HG03520 (cell line): ENCODE measurements around the gene MCU.

Source experiments
- ATAC-seq: cut with Tn5 transposase; IDR thresholded peaks from one replicate; pipeline ENCODE4 v1.9.1; 2021; ENCODE audit warnings: mild to moderate bottlenecking, moderate library complexity; ENCODE audit not compliant: unreplicated experiment

Gene MCU

DNA sequence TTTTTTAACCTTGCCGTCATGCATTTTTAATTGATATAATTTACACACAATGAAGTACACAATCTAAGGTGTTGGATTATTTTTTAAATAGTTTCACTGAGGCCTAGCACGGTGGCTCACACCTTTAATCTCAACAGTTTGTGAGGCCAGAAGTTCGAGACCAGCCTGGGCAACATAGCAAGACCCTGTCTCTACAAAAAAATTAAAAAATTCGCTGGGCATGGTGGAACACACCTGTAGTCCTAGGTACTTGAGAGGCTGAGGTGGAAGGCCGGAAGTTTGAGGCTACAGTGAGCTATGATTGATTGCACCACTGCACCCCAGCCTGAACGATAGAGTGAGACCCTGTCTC lies 108.8 kb downstream of the MCU start:
- no peak for ATAC-seq

DNA sequence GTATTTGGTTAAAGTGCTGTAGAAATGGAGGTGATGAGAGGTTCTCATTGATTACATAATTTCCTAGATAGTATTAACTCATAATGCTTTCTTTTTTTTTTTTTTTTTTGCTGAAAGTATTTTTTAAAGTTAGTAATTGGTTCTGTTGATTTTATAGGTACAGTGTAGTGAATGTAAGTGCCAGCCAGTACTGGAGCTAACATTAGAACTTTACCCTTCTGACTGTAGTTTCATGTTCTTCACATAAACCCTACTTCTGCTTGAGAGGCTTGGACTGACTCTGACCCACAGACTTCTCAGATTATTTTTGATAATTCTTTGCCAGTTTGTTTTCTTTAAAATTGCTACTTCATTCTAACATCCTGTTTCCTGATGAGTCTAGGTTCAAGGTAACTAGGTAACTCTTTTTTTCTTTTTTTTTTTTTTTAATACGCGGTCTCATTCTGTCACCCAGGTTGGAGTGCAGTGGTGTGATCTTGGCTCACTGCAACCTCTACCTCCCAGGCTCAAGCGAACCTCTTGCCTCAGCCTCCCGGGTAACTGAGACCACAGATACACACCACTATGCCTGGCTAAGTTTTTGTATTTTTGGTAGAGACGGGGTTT lies 109.4 kb downstream of the MCU start:
- ATAC-seq = no peak

DNA sequence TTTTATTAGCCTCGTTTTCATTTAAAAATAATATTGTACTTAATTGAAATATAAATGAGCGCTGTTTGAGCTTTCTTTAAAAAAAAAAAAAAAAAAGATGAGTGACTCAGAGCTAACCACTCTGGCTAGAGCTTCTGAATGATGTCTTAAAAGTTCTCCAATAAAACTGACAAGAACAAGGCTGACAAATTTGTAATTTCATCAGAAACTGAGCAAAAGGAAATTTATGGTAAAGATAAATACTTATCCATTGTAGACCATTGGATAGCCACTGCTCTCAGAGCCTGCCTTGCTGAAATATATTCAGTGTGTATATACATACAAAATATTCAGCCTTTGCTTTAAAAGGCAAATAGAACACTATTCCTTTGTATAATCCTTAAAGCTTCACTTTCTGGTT lies 110.4 kb downstream of the MCU start:
- ATAC-seq = no peak

DNA sequence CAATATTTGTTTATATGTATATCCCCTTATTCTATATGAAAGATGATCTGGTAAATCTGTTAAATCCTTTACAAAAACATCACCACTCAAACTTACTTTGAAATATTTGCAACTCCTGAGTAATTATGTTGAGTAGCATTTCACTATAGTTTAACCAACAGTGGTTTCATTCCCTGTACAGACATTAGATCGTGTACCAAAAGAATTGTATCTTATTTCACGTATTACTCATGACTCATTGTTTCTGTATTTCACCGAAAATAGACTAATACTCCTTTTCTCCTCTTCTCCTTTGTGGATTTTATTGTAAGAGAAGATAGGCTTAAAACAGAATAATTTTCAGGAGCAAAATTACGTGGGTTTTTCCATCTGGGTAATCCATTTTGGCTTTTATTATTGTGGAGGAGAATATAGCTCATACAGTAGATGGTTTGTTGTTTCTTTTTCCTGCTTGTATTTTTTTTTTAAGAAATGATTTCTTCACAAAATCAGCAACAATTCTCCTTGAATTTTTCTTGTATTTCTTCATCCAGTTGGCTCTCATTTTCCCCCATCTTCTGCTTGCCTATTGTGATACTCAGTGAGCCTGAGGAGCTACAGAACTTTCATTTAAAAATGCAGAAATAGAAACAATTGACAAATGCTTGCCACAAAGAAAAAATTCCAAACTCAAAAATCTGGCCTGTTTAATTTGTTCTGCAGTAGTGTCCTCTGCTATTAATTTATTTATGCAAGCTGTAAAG lies 111.0 kb downstream of the MCU start:
- no peak for ATAC-seq

DNA sequence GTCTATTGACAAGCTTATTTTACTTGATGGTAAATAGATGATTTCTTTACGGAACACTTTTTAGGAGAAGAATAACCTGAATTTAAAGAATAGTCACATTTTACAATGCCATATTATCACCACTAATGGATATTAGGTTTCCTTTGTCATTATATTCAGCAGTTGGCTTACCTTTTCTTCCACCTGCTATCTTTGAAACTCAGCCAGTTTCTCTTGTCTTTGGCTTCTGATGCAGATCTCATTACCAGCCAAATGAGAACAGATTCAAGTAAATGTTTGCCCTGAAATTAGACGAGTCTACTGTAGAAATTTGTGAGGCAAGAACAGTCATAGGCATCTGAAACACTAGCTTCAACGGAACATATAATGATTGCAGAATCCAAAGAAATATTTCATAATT lies 116.1 kb downstream of the MCU start:
- ATAC-seq = no peak

DNA sequence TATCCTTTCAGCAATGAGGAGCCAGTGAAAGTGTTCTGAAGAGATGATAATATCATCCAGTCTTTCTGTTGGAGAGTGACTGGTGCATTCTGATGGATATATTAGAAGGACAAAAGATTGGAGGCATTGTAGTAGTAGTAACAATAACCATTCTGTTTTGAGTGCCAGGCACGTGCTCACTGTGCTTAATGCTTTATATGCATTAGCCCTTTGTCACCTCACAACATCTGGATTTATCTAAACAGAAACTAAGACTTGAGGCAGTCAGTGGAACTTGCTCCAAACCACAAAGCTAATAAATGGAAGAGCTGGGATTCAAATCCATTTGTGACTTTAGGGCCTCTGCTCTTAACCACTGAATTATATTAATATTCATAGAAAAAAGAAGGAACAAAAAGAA lies 117.1 kb downstream of the MCU start:
- ATAC-seq = no peak

DNA sequence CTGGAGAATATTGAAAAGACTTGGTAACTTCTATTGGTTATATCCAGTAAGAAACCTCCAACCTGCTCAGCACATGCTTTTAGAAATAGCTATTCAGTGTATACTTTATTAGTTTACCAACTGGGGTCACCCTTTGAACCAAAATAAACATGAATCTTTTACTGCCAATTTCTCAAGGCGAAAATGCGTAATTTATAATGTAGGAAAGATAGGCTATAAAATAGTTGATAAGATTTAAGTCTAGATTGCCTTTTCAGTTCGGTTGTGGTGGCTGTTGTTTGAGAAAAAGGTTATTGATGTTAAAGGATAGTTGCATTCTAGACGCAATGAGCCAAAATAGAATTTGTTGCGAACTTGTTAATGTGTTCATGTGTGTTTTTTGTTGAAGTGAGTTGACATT lies 119.0 kb downstream of the MCU start:
- no peak for ATAC-seq

DNA sequence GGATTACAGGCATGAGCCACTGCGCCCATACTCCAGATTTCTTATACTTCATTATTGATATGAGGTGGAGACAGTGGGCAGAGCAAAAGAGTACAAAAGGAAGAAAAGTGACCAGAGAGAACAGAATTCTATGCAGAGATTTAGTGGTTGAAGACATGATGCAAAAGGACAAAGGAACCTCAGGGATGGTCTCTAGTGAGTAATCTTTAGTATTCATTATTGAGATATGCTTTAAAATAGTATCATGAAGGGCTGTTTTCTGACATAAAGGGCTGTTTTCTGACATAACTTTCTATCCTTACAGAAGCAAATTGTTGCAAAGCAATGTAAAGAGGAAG lies 120.4 kb downstream of the MCU start:
- no peak for ATAC-seq

DNA sequence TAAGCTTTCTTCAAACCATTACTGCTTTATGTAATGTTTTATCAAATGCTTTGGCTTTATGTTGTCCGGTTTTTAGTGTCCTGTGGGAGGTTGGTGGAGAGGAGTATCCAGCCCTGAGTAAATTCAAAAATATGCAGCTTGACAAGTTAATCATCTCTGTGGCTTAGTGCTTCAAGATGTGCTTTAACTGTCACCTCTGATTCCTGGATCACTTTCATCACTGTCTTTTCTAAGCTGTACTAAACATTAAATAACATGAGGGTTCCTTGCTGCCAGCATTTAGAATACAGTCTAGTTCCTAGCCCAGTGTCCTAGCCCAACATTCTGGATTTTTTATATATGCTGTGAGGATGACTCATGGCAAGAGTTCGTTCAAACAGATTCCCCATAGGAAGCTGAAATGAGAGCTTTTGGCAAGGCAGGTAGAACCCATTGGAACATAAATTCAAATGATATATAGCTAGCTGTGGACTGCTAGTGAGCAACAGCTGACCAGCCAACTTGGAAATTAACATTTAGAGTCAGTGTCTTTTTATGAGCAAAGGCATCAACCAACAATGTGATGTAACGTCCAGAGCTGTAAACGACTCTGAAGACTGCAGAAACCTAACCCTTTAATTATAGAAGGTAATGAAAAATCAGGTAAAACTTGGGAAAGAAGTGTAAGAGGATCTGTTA lies 120.9 kb downstream of the MCU start:
- ATAC-seq = no peak

DNA sequence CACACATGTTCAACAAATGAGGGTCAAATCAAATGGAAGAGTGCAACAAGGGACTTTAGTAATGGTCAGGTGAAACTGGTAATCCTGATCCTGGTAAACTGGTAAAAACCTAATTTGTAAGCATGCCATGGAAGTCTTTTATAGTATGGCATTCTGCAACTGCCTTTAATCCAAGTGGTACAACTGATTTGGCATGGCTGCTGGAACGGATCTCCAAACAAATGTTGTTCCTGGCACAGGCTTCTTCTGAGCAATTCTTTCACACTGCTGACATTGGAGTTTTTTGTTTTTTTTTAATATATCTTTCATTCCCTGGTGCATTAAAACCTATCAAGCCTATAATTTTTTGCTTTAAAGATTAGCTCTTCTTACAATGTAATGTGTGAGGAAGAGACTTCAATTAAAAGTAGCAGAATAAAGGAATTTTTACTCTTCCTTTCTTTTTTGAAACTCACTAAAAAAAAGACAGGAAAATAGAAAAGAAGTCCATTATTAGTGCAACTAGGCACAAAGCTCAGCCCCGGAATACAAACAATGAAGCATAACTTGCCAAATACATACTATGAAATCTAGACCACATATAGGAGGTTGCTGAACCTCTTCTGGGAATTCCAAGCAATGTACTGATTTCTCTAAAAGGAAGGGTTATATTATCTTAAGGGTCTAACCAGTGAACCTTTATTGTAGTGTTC lies 122.3 kb downstream of the MCU start:
- no peak for ATAC-seq

DNA sequence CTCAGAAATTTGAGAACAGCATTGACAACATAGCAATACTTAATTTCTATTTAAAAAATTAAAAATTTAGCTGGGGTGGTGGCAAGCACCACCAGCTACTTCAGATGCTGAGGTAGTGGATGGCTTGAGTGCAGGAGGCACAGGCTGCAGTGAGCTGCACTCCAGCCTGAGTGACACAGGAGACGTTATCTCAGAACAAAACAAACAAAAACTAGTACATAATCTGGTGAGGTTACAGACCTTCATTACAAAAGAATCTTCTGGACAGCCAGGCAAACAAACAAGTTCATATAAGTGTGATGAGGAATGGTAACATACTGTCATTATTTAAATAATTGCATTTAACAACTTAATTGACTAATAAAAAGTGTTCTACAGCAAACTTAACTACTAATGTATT lies 124.6 kb downstream of the MCU start:
- ATAC-seq = no peak

DNA sequence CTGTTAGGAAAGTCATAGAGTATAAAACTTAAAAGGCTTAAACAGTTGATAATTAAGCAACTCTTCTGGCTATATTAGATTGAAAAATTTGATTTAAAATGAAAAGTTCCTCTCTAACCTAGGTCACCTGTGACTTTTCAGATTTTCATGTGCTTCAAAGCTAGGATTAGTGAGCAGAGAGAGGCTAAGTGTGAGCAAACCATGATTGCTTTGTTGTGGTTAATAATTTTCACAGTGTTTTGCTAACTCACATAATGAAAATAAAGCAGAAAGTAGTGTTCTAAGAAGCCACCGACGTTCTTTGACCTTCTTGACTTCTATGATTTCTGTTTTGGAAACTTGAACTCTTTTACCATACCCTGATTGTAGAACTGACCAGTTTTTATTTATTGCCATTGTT lies 126.1 kb downstream of the MCU start:
- no peak for ATAC-seq

DNA sequence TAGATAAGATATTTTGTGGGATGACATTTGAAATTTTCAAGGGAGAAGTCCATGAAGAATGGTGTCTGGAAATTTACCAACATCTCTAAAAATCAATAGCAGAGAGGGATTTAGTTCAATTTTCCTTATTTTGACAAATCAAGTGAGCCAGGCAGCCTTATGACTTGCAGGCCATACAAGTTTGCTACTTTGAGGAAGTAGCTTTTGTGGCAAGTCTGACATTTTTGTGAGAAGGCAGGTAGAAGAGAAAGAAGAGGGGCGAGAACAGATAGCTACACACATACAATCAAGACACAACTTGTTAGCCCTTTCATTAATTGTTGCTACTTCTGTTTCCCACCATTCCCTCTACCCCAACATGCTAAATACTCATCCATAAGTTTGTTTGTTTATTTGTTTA lies 127.1 kb downstream of the MCU start:
- no peak for ATAC-seq

DNA sequence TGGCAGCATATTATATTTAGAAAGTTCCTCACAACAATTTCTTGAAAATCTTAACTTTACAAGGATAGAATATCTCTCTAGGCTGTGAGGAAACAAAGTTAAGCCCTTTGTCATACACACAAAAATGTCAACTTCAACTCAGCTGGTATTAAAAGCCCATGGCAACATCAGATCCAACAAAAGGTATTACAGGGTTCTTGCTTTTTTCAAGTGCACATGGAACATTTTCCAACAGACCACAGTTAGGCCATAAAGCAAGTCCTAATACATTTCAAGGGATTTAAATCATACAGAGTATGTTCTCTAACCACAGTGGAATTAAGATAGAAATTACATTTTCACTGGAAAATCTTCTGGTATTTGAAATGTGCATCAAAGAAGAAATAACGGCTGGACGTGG lies 129.7 kb downstream of the MCU start:
- no peak for ATAC-seq

DNA sequence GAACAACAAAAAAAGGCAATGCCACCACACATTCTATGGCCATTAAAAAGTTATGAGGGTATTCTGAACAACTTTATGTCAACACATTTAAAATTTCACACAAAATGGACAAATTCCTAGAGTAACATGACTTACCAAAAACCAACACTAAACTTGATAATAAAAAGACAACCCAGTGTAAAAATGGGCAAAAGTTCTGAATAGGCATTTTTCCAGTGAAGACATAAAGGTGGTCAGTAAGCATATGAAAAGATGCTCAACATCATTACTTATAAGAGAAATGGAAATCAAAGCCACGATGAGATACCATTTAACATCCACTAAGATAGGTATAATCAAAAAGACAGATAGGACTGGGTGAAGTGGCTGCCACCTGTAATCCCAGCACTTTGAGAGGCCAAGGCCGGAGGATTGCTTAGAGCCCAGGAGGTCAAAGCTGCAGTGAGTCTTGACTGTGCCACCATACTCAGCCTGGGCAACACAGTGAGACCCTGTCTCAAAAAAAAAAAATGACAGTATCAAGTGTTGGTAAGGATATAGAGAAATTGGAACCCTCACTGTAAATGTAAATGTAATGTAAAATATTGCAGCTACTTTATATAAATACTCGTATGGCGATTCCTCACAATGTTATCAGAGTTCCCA lies 130.5 kb downstream of the MCU start:
- no peak for ATAC-seq

DNA sequence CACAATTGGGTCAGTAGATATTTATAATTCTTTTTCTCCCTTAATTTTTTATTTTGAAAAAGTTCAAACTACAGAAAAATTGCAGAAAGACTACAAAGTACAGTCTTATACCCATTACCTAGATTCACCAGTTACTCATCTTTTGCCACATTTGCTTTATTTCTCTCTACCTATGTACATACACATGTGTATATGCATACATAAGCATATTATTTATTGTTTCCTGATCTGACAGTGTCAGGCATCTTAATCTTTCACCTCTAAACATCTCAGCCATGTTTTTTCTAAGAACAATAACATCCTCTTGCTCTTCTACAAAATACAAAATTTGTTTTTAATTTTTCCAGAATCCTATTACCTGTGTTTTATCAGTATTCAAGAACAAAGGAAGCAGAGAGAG lies 133.2 kb downstream of the MCU start:
- ATAC-seq = no peak

DNA sequence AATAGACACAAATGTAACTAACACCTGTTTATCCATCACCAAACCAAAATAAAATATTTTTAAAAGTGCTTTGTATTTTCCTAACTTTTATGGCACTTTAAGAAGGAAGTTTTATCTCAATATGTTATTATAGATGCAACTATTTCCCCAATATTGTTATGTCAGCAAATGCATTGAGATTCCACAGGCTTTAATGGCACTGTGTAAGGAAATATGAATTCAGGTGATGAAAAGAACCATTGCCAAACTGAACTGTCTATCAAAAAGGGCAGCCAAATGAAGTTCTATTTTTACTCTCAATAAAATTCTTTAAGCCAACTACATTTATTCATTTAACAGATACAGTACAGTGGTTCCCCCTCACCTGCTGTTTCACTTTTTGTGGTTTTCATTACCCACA lies 134.4 kb downstream of the MCU start:
- no peak for ATAC-seq

DNA sequence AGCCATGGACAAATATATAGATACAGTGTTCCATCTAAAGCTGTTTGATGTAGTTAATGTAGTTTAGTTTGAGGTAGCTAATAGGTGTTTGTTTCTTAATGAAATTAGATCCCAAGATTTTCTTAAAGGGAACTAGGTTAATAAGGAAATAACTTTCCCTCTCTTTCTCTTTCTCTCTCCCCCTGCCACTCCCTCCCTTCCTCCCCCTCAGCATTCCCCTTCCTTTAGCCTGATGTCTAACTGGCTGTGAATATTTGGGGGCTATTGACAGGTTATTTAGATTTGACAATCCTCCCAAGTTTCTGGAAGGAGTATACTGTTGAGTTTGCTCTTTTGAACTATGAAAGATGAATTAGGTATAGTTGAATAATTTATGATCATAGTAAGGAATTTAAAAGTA lies 136.4 kb downstream of the MCU start:
- no peak for ATAC-seq

DNA sequence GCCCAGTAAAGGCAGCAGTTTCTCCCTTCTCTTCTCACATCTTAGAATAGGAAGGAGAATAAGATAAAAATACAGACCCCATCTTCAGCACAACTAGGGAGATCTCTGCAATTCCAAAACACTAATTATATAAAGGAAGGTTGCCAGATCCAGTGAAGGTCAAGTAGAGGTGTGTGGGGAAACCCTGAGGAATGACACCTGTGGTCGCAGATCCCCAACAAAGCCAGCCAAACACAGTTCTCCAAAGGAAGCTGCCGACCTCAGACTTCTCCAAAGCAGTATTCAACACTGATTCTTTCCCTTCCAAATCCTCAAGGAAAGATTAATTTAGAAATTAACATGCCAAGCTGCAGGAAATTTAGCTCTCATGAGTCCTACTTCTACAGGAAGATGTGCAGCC lies 138.7 kb downstream of the MCU start:
- no peak for ATAC-seq

DNA sequence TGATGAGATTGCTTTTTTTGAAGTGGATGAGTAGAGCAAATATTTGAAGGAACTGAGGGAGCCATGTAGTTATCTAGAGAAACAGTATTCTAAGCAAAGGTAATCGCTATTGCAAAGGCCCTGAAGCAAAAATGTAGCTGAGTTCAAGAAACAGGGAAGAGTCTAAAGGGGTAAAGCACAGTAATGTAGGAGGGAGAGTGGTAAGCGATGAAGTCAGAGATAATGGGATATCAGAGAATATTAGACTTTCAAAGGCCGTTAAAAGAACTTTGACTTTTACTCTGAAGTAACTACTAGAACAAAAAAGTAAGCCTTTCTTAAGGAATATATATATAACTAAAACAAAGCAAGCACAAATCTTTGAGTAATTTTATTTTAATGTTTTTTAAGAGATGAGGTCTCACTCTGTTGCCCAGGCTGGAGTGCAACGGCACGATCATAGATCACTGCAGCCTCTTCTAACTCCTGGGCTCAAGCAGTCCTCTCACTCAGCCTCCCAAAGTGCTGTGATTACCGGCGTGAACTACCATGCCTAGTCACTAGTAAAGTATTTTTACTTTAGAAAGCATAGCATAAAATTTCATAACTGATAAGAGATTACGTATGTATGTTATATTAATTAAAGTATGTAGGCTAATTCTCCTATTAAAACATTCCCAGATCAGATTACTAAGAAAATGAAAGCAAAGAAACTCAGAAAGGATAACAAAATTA lies 139.9 kb downstream of the MCU start:
- no peak for ATAC-seq

DNA sequence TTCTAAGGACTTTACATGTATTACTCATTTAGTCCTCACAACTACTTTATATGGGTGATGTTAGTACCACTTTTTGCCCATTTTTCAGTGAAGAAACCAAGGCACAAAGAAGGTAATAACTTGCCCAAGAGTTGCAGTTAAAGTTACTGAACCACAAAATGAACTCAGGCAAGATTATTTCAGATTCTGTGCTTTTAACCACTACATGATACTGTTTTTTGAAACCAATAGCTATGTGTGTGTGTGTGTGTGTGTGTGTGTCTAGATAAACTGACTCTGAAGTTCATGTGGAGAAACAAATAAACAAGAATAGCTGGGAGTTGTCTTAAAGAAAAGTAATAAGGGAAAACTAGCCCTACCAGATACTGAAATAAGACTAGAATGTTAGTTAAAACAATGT lies 140.8 kb downstream of the MCU start:
- ATAC-seq = no peak
